Astrocyte of the cerebellum (primary cell): ENCODE measurements around the gene KLRD1.
"Not testable (repeated sequence)": the region's sequence is repeated elsewhere in the genome, so short reads cannot be mapped to it uniquely, and the experiment has no call there.

ENCODE experiments used
- DNase-seq: peaks from one replicate; pipeline ENCODE4 v3.0.0-alpha.2; 2011; ENCODE audit warnings: low read depth
- H3K4me3 ChIP-seq: 2 replicates; pipeline ENCODE4 v1.5.1; 2011; ENCODE audit warnings: mild to moderate bottlenecking, low read depth, low read length, moderate library complexity
- in situ Hi-C: cut with HindIII; loops from 2 replicates; pipeline ENCODE4 v1.10.0; 2017; ENCODE audit warnings: low sequenced_read_pairs
- TF ChIP-seq, protein P1 (sequence below): IDR thresholded peaks from 2 replicates; pipeline ENCODE4 v1.5.1; 2012; ENCODE audit warnings: low read length, low read depth, moderate library complexity, mild to moderate bottlenecking; ENCODE audit errors: missing control alignments

The KLRD1 gene

DNA sequence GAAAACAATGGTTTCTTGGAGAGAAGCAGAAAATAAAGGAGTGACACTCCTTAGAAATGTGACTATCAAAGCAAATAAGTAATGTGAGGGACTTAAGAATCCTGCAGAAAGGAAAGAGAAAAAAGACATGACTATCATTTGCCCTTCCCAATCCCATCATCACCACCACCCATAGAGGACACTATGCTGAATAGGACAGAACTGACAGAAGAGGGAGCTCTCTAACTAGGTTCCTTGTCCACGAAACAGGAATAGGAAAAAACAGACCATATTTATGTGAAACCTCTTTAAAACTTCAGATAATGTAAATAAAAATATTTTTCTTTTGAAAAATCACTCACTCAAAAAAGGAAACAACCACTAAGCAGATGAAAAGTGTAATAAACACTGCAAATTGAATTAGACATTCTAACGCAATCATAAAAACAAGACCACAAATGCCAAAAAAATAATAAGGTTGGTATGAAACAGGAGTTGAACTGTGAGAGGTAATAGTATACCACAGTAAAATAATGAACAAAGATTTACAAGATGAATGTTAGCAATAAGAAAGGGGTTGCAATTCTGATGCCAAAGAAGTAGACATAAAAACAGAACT is 24.1 kb downstream of the KLRD1 start:
- TF ChIP-seq, protein P1, sequence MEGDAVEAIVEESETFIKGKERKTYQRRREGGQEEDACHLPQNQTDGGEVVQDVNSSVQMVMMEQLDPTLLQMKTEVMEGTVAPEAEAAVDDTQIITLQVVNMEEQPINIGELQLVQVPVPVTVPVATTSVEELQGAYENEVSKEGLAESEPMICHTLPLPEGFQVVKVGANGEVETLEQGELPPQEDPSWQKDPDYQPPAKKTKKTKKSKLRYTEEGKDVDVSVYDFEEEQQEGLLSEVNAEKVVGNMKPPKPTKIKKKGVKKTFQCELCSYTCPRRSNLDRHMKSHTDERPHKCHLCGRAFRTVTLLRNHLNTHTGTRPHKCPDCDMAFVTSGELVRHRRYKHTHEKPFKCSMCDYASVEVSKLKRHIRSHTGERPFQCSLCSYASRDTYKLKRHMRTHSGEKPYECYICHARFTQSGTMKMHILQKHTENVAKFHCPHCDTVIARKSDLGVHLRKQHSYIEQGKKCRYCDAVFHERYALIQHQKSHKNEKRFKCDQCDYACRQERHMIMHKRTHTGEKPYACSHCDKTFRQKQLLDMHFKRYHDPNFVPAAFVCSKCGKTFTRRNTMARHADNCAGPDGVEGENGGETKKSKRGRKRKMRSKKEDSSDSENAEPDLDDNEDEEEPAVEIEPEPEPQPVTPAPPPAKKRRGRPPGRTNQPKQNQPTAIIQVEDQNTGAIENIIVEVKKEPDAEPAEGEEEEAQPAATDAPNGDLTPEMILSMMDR, result peak; percentile 85
- H3K4me3 ChIP-seq, result no peak overlapping the region
- in situ Hi-C loops, result no loop called here
- peak; percentile 50 for DNase-seq

DNA sequence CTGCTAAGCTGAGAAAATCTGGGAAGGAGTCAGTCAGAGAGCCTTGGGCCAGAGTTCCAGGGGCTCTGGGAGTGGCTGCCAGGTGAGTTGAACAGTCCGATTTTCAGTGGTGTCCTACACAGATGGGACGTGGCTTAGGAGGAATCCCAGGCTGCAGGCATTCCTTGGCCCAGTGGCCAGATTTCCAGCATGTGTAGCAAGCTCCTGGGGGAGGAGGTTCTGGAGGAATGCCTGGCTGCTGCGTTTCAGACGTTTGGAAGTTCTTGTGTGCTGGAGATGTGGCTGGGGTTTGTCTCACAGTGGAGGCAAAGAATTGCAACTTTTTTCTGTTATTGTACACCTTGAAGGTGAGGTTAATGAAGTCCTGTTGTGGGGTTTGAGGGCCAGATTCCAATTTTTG is 28.5 kb downstream of the KLRD1 start:
- in situ Hi-C loops, H3K4me3 ChIP-seq, DNase-seq: not testable (repeated sequence)

- DNase-seq, H3K4me3 ChIP-seq, in situ Hi-C loops: not testable (repeated sequence)
Observed at GRCh38 chr12:10338470-10338869, 30.8 kb downstream of the KLRD1 start.

DNA sequence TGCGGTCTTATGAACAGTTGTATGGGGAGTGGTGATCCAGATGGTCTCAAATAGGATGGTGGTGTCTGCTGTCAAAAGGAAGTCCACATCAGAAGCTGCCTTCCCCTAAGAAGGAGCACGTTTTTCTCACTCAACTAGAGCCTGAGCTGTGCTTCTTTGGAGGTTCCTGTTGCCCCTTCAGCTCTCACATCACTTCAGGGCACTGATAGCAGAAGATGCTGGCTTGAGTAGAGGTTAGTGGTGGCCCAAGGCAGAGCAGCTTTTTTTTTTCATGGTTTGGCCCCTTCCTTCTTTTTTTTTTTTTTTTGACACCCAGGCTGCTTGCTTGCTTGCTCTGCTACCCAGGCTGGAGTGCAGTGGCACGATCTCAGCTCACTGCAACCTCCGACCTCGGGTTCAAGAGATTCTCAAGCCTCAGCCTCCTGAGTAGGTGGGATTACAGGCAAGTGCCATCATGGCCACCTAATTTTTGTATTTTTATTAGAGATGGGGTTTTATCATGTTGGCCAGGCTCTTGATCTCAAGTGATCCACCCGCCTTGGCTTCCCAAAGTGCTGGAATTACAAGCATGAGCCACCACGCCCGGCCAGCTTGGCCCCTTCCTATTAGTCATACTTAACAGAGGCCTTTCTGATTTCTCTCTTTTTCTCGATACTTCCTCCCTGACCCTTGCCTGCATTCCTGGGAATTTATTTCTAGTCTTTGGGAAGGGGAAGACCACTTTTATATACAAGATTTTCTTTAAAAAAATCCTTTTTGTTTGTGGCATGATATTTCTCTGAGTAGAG is 31.6 kb downstream of the KLRD1 start:
- no peak for DNase-seq
- TF ChIP-seq, protein P1, result no peak
- H3K4me3 ChIP-seq, result no peak overlapping the region
- in situ Hi-C loops, result no loop called here

- DNase-seq, in situ Hi-C loops, H3K4me3 ChIP-seq: not testable (repeated sequence)
Observed at GRCh38 chr12:10340946-10341345, 33.3 kb downstream of the KLRD1 start.

DNA sequence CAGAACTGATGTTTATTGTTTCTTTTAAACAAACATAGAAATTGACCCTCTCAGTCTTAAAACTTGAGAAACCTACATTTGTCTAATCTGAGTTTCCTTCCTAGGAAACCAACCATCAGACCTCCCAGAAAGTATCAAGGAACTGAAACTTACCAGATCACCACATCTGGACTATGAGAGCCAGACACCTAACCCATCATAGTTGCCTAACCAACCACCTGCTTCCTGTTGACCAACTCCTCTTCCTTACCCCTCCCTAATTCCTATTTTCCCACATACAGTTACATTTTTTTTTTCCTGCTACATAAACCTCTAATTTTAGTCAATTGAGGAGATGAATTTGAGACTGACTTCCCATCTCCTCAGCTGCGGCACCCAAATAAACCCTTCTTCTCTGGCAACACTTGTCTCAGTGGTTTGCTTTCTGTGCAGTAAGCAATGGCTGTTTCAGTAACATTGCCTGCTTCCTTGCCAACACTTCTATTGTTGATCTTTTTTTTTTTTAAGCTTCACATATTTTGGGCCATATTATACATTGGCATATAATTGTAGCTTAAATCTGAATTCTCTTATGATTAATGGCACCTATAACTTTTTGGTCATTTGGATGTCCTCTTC is 34.3 kb downstream of the KLRD1 start:
- DNase-seq, result no peak

DNA sequence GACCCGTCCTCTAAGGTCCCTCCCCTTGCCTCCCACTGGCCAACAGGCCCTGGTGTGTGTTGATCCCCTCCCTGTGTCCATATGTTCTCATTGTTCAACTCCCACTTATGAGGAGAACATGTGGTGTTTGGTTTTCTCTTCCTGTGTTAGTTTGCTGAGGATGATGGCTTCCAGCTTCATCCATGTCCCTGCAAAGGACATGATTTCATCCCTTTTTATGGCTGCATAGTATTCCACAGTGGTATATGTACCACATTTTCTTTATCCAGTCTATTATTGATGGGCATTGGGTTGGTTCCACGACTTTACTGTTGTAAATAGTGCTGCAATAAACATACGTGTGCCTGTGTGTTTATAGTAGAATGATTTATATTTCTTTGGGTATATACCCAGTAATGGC is 43.8 kb downstream of the KLRD1 start:
- in situ Hi-C loops, result not testable (repeated sequence)

More for the DNA sequence above, 34.3 kb downstream of the KLRD1 start:
- in situ Hi-C loops, result no loop called here
- TF ChIP-seq, protein P1, result no peak
- no peak overlapping the region for H3K4me3 ChIP-seq

DNA sequence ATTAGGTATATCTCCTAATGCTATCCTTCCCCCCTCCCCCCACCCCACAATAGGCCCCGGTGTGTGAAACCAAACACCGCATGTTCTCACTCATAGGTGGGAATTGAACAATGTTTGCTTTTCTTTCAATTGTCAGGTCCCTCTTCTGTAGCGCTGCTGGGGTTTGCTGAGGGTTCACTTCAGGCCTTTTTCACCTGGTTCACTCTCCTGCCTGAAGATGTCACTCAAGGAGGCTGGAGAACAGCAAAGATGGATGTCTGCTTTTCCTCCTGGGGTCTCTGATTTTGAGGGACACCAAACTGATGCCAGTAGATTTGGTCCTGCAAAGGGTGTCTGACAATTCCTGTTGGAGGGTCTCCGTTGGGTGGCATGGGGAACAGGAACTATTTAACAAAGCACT is 46.4 kb downstream of the KLRD1 start:
- in situ Hi-C loops, result no loop called here
- no peak overlapping the region for H3K4me3 ChIP-seq
- TF ChIP-seq, protein P1, result no peak
- DNase-seq, result no peak

More for the DNA sequence above, 43.8 kb downstream of the KLRD1 start:
- DNase-seq, H3K4me3 ChIP-seq: not testable (repeated sequence)
